CD4-positive, alpha-beta T cell treated with Interferon gamma for 1 hour (primary cell): ENCODE results near the gene PIGC.

Experiments
- DNase-seq: peaks from one replicate; pipeline ENCODE4 v3.0.0-alpha.2; 2020

Gene PIGC

GRCh38 chr1:172427191-172427590, 16.7 kb downstream of the PIGC start:
- no peak for DNase-seq

GRCh38 chr1:172425339-172425738, 18.5 kb downstream of the PIGC start:
- no peak for DNase-seq

- no peak for DNase-seq
Observed at GRCh38 chr1:172423336-172423735, 20.5 kb downstream of the PIGC start.

GRCh38 chr1:172421974-172422604, 21.8 kb downstream of the PIGC start:
- DNase-seq, result no peak

GRCh38 chr1:172420385-172420784, 23.5 kb downstream of the PIGC start, which contains the start of gene C1orf105:
Gene C1orf105, plus strand, starts transcription at chr1:172420685. Its CDS starts 201 bp downstream, at chr1:172420886.
- DNase-seq, result no peak

- no peak for DNase-seq
Observed at GRCh38 chr1:172417557-172417956, 26.3 kb downstream of the PIGC start.

GRCh38 chr1:172416496-172417035, 27.3 kb downstream of the PIGC start:
- no peak for DNase-seq

- DNase-seq, result no peak
Observed at GRCh38 chr1:172414331-172414730, 29.5 kb downstream of the PIGC start.

- no peak for DNase-seq
Observed at GRCh38 chr1:172411791-172412338, 32.0 kb downstream of the PIGC start.

- no peak for DNase-seq
Observed at GRCh38 chr1:172410027-172410426, 33.8 kb downstream of the PIGC start.

GRCh38 chr1:172408958-172409357, 34.9 kb downstream of the PIGC start:
- DNase-seq, result no peak

- DNase-seq, result no peak
Observed at GRCh38 chr1:172406968-172407367, 36.9 kb downstream of the PIGC start.

GRCh38 chr1:172405912-172406311, 38.0 kb downstream of the PIGC start:
- DNase-seq, result no peak

GRCh38 chr1:172404121-172404520, 39.7 kb downstream of the PIGC start:
- no peak for DNase-seq

- no peak for DNase-seq
Observed at GRCh38 chr1:172402878-172403569, 40.8 kb downstream of the PIGC start.

GRCh38 chr1:172401892-172402291, 42.0 kb downstream of the PIGC start:
- DNase-seq, result no peak

- DNase-seq, result no peak
Observed at GRCh38 chr1:172401477-172401876, 42.4 kb downstream of the PIGC start.

GRCh38 chr1:172400722-172401105, 43.2 kb downstream of the PIGC start:
- no peak for DNase-seq

GRCh38 chr1:172399756-172400721, 43.8 kb downstream of the PIGC start:
- DNase-seq, result no peak

GRCh38 chr1:172398970-172399755, 44.7 kb downstream of the PIGC start:
- DNase-seq, result peak; percentile 2

GRCh38 chr1:172398193-172398592, 45.7 kb downstream of the PIGC start:
- DNase-seq, result no peak

GRCh38 chr1:172397633-172398032, 46.2 kb downstream of the PIGC start:
- DNase-seq, result no peak
